ENCODE measurements around the gene RBP2.
A peak's percentile ranks its signal among the peaks of the same experiment; 100 is the strongest.

RBP2 gene

GRCh38 chr3:139458348-139458747 lies 18.0 kb downstream of the RBP2 start:
- H3K4me2 ChIP-seq (ENCODE audit: low read length, poor library complexity, severe bottlenecking): no peak overlapping the region
- H2BK5ac ChIP-seq (ENCODE audit: low read depth, low read length, poor library complexity, severe bottlenecking): no peak overlapping the region
- no peak overlapping the region for H3K27ac ChIP-seq (ENCODE audit: low read length, poor library complexity, severe bottlenecking)
- H3K27me3 ChIP-seq (ENCODE audit: control insufficient read depth in 1 of 2, insufficient read depth in 1 of 2, low read length in 2 of 2): peaks cover 0 to 14% of the 10 kb centered on the region in 2 experiments
- peaks cover 2% of the 10 kb centered on the region for H3K4me1 ChIP-seq (ENCODE audit: control insufficient read depth, insufficient read depth, low read depth, low read length)
- H3K23ac ChIP-seq (ENCODE audit: low read length in 2 of 2): no peak overlapping the region
- H2BK12ac ChIP-seq (ENCODE audit: low read length in 2 of 2): no peak overlapping the region
- no peak overlapping the region for H2AFZ ChIP-seq (ENCODE audit: low read depth, low read length)
- no peak overlapping the region for H3K14ac ChIP-seq (ENCODE audit: low read length in 2 of 2)
- H3K9me3 ChIP-seq (ENCODE audit: control insufficient read depth, low read length): no peaks in the 10 kb centered on the region
- no peak overlapping the region for H3K4ac ChIP-seq (ENCODE audit: low read depth in 1 of 2, low read length in 2 of 2)
- H3K9ac ChIP-seq (ENCODE audit: low read length): no peak overlapping the region
- no peak overlapping the region for H4K91ac ChIP-seq (ENCODE audit: low read length)
- H3K18ac ChIP-seq (ENCODE audit: low read depth in 1 of 2, low read length in 2 of 2): no peak overlapping the region
- H4K8ac ChIP-seq (ENCODE audit: low read length): no peak overlapping the region
- no peak overlapping the region for H2BK120ac ChIP-seq (ENCODE audit: low read depth, low read length)
- no peak for DNase-seq
- H3K36me3 ChIP-seq (ENCODE audit: control insufficient read depth in 1 of 2, insufficient read depth in 2 of 2, low read depth in 1 of 2, low read length in 2 of 2): no peaks in the 10 kb centered on the region
- H3K79me1 ChIP-seq (replicated peaks; ENCODE audit: low read length, poor library complexity, severe bottlenecking): no peaks in the 10 kb centered on the region
- WGBS: 89% methylated on average over 5 of the region's 7 CpGs
- H3K4me3 ChIP-seq (ENCODE audit: insufficient read depth in 1 of 2, low read depth in 1 of 2, low read length in 2 of 2): no peak overlapping the region
- no peak overlapping the region for H2BK15ac ChIP-seq (ENCODE audit: low read depth, poor library complexity, severe bottlenecking)
- no peak overlapping the region for H2AK5ac ChIP-seq (ENCODE audit: low read length, severe bottlenecking)

GRCh38 chr3:139457066-139457465 lies 19.2 kb downstream of the RBP2 start:
- H4K8ac ChIP-seq (ENCODE audit: low read length): no peak overlapping the region
- DNase-seq: no peak
- no peak overlapping the region for H2BK12ac ChIP-seq (ENCODE audit: low read length in 2 of 2)
- WGBS: 82% methylated on average over 2 of the region's 3 CpGs
- H2AFZ ChIP-seq (ENCODE audit: low read depth, low read length): no peak overlapping the region
- peaks cover 0 to 14% of the 10 kb centered on the region in 2 experiments for H3K27me3 ChIP-seq (ENCODE audit: control insufficient read depth in 1 of 2, insufficient read depth in 1 of 2, low read length in 2 of 2)
- H2BK5ac ChIP-seq (ENCODE audit: low read depth, low read length, poor library complexity, severe bottlenecking): no peak overlapping the region
- H3K9ac ChIP-seq (ENCODE audit: low read length): no peak overlapping the region
- H2BK15ac ChIP-seq (ENCODE audit: low read depth, poor library complexity, severe bottlenecking): no peak overlapping the region
- no peak overlapping the region for H3K4me3 ChIP-seq (ENCODE audit: insufficient read depth in 1 of 2, low read depth in 1 of 2, low read length in 2 of 2)
- H3K14ac ChIP-seq (ENCODE audit: low read length in 2 of 2): no peak overlapping the region
- no peak overlapping the region for H3K4me2 ChIP-seq (ENCODE audit: low read length, poor library complexity, severe bottlenecking)
- peak overlapping the region in 1 of 2 experiments; percentile 61 for H3K23ac ChIP-seq (ENCODE audit: low read length in 2 of 2)
- no peak overlapping the region for H2BK120ac ChIP-seq (ENCODE audit: low read depth, low read length)
- no peak overlapping the region for H4K91ac ChIP-seq (ENCODE audit: low read length)
- H3K4me1 ChIP-seq (ENCODE audit: control insufficient read depth, insufficient read depth, low read depth, low read length): peaks cover 2% of the 10 kb centered on the region
- H3K9me3 ChIP-seq (ENCODE audit: control insufficient read depth, low read length): no peaks in the 10 kb centered on the region
- H3K36me3 ChIP-seq (ENCODE audit: control insufficient read depth in 1 of 2, insufficient read depth in 2 of 2, low read depth in 1 of 2, low read length in 2 of 2): no peaks in the 10 kb centered on the region
- no peak overlapping the region for H3K27ac ChIP-seq (ENCODE audit: low read length, poor library complexity, severe bottlenecking)
- H2AK5ac ChIP-seq (ENCODE audit: low read length, severe bottlenecking): no peak overlapping the region
- no peaks in the 10 kb centered on the region for H3K79me1 ChIP-seq (replicated peaks; ENCODE audit: low read length, poor library complexity, severe bottlenecking)
- H3K18ac ChIP-seq (ENCODE audit: low read depth in 1 of 2, low read length in 2 of 2): no peak overlapping the region
- H3K4ac ChIP-seq (ENCODE audit: low read depth in 1 of 2, low read length in 2 of 2): no peak overlapping the region

GRCh38 chr3:139456386-139456785 lies 19.9 kb downstream of the RBP2 start:
- H3K14ac ChIP-seq (ENCODE audit: low read length in 2 of 2): no peak overlapping the region

DNA sequence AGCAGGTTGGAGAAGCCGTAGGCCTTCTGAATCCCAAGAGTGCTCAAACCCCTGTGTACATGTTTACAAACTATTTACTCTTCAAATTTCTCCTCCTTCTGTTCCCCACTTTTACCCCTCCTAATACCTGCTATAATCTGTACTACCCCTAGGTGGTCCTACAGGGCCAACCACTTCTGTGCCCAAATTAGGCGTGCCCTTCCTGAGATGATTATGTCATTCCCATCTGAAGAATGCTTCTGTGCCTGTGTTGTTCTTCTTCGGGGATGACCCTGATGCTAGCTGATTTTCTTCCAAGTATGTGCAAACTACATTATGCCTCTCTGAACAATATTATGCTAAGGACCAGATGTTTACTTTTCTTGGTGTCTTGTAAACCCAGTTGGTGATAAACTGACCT lies 20.5 kb downstream of the RBP2 start:
- no peak for DNase-seq
- 92% methylated on average over 2 of the region's 3 CpGs for WGBS
- Histone ChIP-seq H4K8ac (ENCODE audit: low read length) (no peak overlapping the region), H3K9ac (ENCODE audit: low read length) (no peak overlapping the region), H3K18ac (ENCODE audit: low read depth in 1 of 2, low read length in 2 of 2) (no peak overlapping the region), H2AFZ (ENCODE audit: low read depth, low read length) (no peak overlapping the region), H3K9me3 (ENCODE audit: control insufficient read depth, low read length) (no peaks in the 10 kb centered on the region), H3K4ac (ENCODE audit: low read depth in 1 of 2, low read length in 2 of 2) (no peak overlapping the region), H3K4me3 (ENCODE audit: insufficient read depth in 1 of 2, low read depth in 1 of 2, low read length in 2 of 2) (no peak overlapping the region), H2BK120ac (ENCODE audit: low read depth, low read length) (no peak overlapping the region), H3K23ac (ENCODE audit: low read length in 2 of 2) (no peak overlapping the region), H3K27me3 (ENCODE audit: control insufficient read depth in 1 of 2, insufficient read depth in 1 of 2, low read length in 2 of 2) (peaks cover 0 to 14% of the 10 kb centered on the region in 2 experiments), H4K91ac (ENCODE audit: low read length) (no peak overlapping the region), H3K4me2 (ENCODE audit: low read length, poor library complexity, severe bottlenecking) (no peak overlapping the region), H3K14ac (ENCODE audit: low read length in 2 of 2) (no peak overlapping the region), H3K27ac (ENCODE audit: low read length, poor library complexity, severe bottlenecking) (no peak overlapping the region), H2BK12ac (ENCODE audit: low read length in 2 of 2) (no peak overlapping the region), H2AK5ac (ENCODE audit: low read length, severe bottlenecking) (no peak overlapping the region), H3K4me1 (ENCODE audit: control insufficient read depth, insufficient read depth, low read depth, low read length) (no peaks in the 10 kb centered on the region), H2BK5ac (ENCODE audit: low read depth, low read length, poor library complexity, severe bottlenecking) (no peak overlapping the region), H3K79me1 (replicated peaks; ENCODE audit: low read length, poor library complexity, severe bottlenecking) (no peaks in the 10 kb centered on the region), H3K36me3 (ENCODE audit: control insufficient read depth in 1 of 2, insufficient read depth in 2 of 2, low read depth in 1 of 2, low read length in 2 of 2) (no peaks in the 10 kb centered on the region), H2BK15ac (ENCODE audit: low read depth, poor library complexity, severe bottlenecking) (no peak overlapping the region)

More at GRCh38 chr3:139456386-139456785, 19.9 kb downstream of the RBP2 start:
- Histone ChIP-seq H3K4me3 (ENCODE audit: insufficient read depth in 1 of 2, low read depth in 1 of 2, low read length in 2 of 2) (no peak overlapping the region), H4K91ac (ENCODE audit: low read length) (no peak overlapping the region), H3K4ac (ENCODE audit: low read depth in 1 of 2, low read length in 2 of 2) (no peak overlapping the region), H3K9me3 (ENCODE audit: control insufficient read depth, low read length) (no peaks in the 10 kb centered on the region), H2BK12ac (ENCODE audit: low read length in 2 of 2) (no peak overlapping the region), H3K18ac (ENCODE audit: low read depth in 1 of 2, low read length in 2 of 2) (no peak overlapping the region), H3K4me2 (ENCODE audit: low read length, poor library complexity, severe bottlenecking) (no peak overlapping the region), H3K27ac (ENCODE audit: low read length, poor library complexity, severe bottlenecking) (no peak overlapping the region), H3K4me1 (ENCODE audit: control insufficient read depth, insufficient read depth, low read depth, low read length) (no peaks in the 10 kb centered on the region), H3K27me3 (ENCODE audit: control insufficient read depth in 1 of 2, insufficient read depth in 1 of 2, low read length in 2 of 2) (peaks cover 0 to 14% of the 10 kb centered on the region in 2 experiments), H2BK120ac (ENCODE audit: low read depth, low read length) (no peak overlapping the region), H3K79me1 (replicated peaks; ENCODE audit: low read length, poor library complexity, severe bottlenecking) (no peaks in the 10 kb centered on the region), H3K36me3 (ENCODE audit: control insufficient read depth in 1 of 2, insufficient read depth in 2 of 2, low read depth in 1 of 2, low read length in 2 of 2) (no peaks in the 10 kb centered on the region), H2BK5ac (ENCODE audit: low read depth, low read length, poor library complexity, severe bottlenecking) (no peak overlapping the region), H4K8ac (ENCODE audit: low read length) (no peak overlapping the region), H2AK5ac (ENCODE audit: low read length, severe bottlenecking) (no peak overlapping the region), H2BK15ac (ENCODE audit: low read depth, poor library complexity, severe bottlenecking) (no peak overlapping the region), H3K23ac (ENCODE audit: low read length in 2 of 2) (no peak overlapping the region), H3K9ac (ENCODE audit: low read length) (no peak overlapping the region), H2AFZ (ENCODE audit: low read depth, low read length) (no peak overlapping the region)
- WGBS: 73% methylated on average over 4 of the region's 4 CpGs
- DNase-seq: no peak

All from mesenchymal stem cell (in vitro differentiated cells and primary cell).